ENCODE data around the gene LAMA2.

GRCh38 chr6:129320892-129321291 lies 438.0 kb downstream of the LAMA2 start:
- no peak for TF ChIP-seq TAF1 (IDR thresholded peaks at IDR 0.05; ENCODE audit: borderline replicate concordance, insufficient read depth, low read length)
- TF ChIP-seq POLR2AphosphoS5 (IDR thresholded peaks at IDR 0.05; ENCODE audit: low read depth, low read length), result no peak
- no peak for TF ChIP-seq REST (IDR thresholded peaks at IDR 0.05; ENCODE audit: insufficient read depth in 1 of 2, low read depth in 2 of 2, low read length in 2 of 2)
- no peak for TF ChIP-seq SIN3A (IDR thresholded peaks at IDR 0.05; ENCODE audit: borderline replicate concordance, insufficient read depth, low read length)
- TF ChIP-seq FOXP2 (optimal IDR thresholded peaks at IDR 0.05; ENCODE audit: borderline replicate concordance, extremely low read depth, extremely low read length, insufficient read depth), result no peak

Measured in PFSK-1 (cell line).